VCaP (cell line): ENCODE measurements around the gene GRM7.

ENCODE experiments used
- H3K27ac ChIP-seq: fragments of 450-650 bp; 2 replicates; pipeline ENCODE4 v1.5.1; 2017
- CTCF ChIP-seq: fragments of 450-650 bp; conservative IDR thresholded peaks from 2 replicates; pipeline ENCODE4 v1.5.1; 2017; ENCODE audit warnings: mild to moderate bottlenecking, moderate library complexity

Gene GRM7

DNA sequence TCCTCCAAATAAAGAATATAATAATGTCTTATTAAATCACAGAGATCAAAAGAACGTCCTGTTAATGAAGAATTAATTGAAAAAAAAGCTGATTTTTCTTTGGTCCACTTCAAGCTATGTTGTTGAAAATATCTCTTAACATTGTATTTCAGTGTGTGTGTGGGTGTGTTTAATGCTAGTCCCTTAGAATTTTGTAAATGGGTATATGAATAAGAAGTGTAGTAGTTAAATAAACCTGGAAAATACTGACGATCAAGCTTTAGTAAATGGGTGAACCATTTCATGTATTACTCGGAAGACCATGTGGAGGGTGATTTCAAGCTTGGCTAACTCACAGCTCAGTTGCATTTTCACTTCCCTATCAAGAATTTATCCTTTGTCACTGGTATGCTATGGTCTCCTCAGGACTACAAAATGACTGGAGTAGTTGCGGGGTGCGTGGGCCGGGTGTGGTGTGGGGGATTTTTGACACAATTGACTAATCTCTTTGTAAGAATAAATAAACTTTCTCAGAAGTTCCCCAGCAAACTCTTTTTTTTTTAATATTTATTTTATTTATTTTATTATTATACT, 586.4 kb downstream of the GRM7 start:
- H3K27ac ChIP-seq, result no peak overlapping the region
- TF ChIP-seq CTCF, result no peak

DNA sequence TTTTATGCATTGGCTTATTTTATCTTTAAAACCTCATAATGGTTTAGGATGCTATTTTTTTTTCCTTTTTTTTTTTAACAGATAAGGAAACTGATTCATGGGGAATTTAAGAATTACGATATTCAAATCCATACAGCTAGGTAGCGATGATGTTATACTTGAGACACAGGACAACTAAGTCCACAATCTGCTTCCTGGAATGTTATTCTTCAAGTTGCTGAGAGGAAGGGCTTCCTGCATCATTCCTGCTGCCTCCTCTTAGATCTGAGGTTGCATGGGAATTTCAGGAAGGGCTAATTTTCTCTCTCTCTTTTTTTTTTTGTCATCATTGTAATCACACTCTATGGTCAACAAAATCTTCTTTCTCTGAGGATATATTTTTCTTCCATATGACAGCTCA, 595.5 kb downstream of the GRM7 start:
- no peak for TF ChIP-seq CTCF
- no peak overlapping the region for H3K27ac ChIP-seq

GRCh38 chr3:7461202-7461825, 600.4 kb downstream of the GRM7 start:
- TF ChIP-seq CTCF, result no peak
- H3K27ac ChIP-seq, result no peak overlapping the region

DNA sequence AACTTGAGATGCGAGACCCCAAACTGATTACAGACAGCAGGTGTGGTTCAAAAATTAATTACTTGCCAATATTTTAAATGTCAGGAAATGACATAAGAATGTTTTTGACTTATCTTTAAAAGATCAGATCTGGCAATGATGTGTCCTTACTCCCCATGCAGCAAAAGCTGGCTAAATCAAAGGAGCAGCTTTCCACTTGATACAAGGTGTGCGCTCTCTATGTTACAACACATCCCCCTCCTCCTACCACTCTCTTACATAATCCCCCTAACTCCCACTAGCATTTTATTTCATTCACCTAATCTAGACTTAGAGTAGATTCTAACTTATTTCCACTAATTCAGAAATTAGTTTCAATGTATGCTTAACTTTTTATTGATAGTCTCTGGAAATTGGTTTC, 609.0 kb downstream of the GRM7 start:
- TF ChIP-seq CTCF, result no peak
- no peak overlapping the region for H3K27ac ChIP-seq

GRCh38 chr3:7484636-7485035, 623.7 kb downstream of the GRM7 start:
- no peak for TF ChIP-seq CTCF
- H3K27ac ChIP-seq, result no peak overlapping the region

- no peak for TF ChIP-seq CTCF
- H3K27ac ChIP-seq, result no peak overlapping the region
Measured at GRCh38 chr3:7487763-7488162, 626.8 kb downstream of the GRM7 start.

GRCh38 chr3:7489417-7489816, 628.5 kb downstream of the GRM7 start:
- no peak overlapping the region for H3K27ac ChIP-seq
- TF ChIP-seq CTCF, result no peak
